GM12878 (cell line): ENCODE measurements around the gene TCF15. TPM values are rescaled to one million over a fixed set of nuclear protein-coding genes. Genes with fewer than 3 reads are reported as not detected.

Experiments used
- BRCA1 ChIP-seq: IDR thresholded peaks from 2 replicates; pipeline ENCODE4 v1.6.1; 2011; ENCODE audit warnings: low read depth, low read length, improper control_type of control experiment
- CBFB ChIP-seq: IDR thresholded peaks from 2 replicates; pipeline ENCODE4 v1.6.1; 2016; ENCODE audit warnings: antibody characterized with exemption, low read depth
- CREM ChIP-seq: IDR thresholded peaks from 2 replicates; pipeline ENCODE4 v1.6.1; 2014; ENCODE audit warnings: antibody characterized with exemption, low read depth
- CTCF ChIP-seq, 3 experiments: IDR thresholded peaks in 2 of 3; conservative IDR thresholded peaks in 1 of 3; 2 replicates each; pipeline ENCODE4 v1.5.1; 2011; ENCODE audit warnings: low read depth in 3 of 3, low read length in 3 of 3, mild to moderate bottlenecking in 3 of 3, control low read depth in 2 of 3, moderate library complexity in 2 of 3, inconsistent platforms in 1 of 3, mixed read lengths in 1 of 3; ENCODE audit not compliant: control insufficient read depth in 2 of 3, insufficient read depth in 1 of 3; ENCODE audit errors: extremely low read depth in 1 of 3
- HCFC1 ChIP-seq: fragments of 150-350 bp; IDR thresholded peaks from 2 replicates; pipeline ENCODE4 v1.6.1; 2014; ENCODE audit warnings: low read length
- HDGF ChIP-seq: fragments of 450-650 bp; IDR thresholded peaks from 2 replicates; pipeline ENCODE4 v1.6.1; 2016; ENCODE audit warnings: antibody characterized with exemption
- IKZF1 ChIP-seq: fragments of 450-650 bp; conservative IDR thresholded peaks from 2 replicates; pipeline ENCODE4 v1.6.1; 2017; ENCODE audit warnings: antibody characterized with exemption, mild to moderate bottlenecking
- KAT2A ChIP-seq: conservative IDR thresholded peaks from 2 replicates; pipeline ENCODE4 v1.6.1; 2011; ENCODE audit warnings: low read depth, low read length; ENCODE audit not compliant: control insufficient read depth
- MAX ChIP-seq: IDR thresholded peaks from 2 replicates; pipeline ENCODE4 v1.6.1; 2012; ENCODE audit warnings: low read depth, low read length, improper control_type of control experiment
- MEF2B ChIP-seq: fragments of 450-650 bp; IDR thresholded peaks from 2 replicates; pipeline ENCODE4 v1.6.1; 2018; ENCODE audit warnings: mild to moderate bottlenecking, moderate library complexity; ENCODE audit not compliant: partially characterized antibody, poor library complexity, severe bottlenecking
- MTA3 ChIP-seq: IDR thresholded peaks from 2 replicates; pipeline ENCODE4 v1.6.1; 2012; ENCODE audit warnings: low read length, inconsistent platforms, borderline replicate concordance
- NFYA ChIP-seq: IDR thresholded peaks from 2 replicates; pipeline ENCODE4 v1.6.1; 2011; ENCODE audit warnings: low read depth, mild to moderate bottlenecking, low read length, improper control_type of control experiment, borderline replicate concordance
- NR2C1 ChIP-seq: fragments of 450-650 bp; IDR thresholded peaks from 2 replicates; pipeline ENCODE4 v1.6.1; 2017; ENCODE audit warnings: antibody characterized with exemption, mild to moderate bottlenecking, moderate library complexity
- POLR2AphosphoS2 ChIP-seq: IDR thresholded peaks from 2 replicates; pipeline ENCODE4 v1.6.1; 2011; ENCODE audit warnings: low read depth, mild to moderate bottlenecking, low read length, improper control_type of control experiment, moderate library complexity
- POLR2AphosphoS5 ChIP-seq: IDR thresholded peaks from 2 replicates; pipeline ENCODE4 v1.6.1; 2011; ENCODE audit warnings: mild to moderate bottlenecking, low read length, inconsistent platforms
- SMAD5 ChIP-seq: IDR thresholded peaks from 2 replicates; pipeline ENCODE4 v1.6.1; 2016; ENCODE audit warnings: antibody characterized with exemption, low read depth
- SPI1 ChIP-seq: IDR thresholded peaks from 2 replicates; pipeline ENCODE4 v1.6.1; 2011; ENCODE audit warnings: low read depth, mild to moderate bottlenecking, low read length, moderate library complexity, borderline replicate concordance; ENCODE audit not compliant: insufficient read depth
- SREBF1 ChIP-seq: IDR thresholded peaks from 2 replicates; pipeline ENCODE4 v1.6.1; 2012; ENCODE audit warnings: mild to moderate bottlenecking, low read length
- TARDBP ChIP-seq: IDR thresholded peaks from 2 replicates; pipeline ENCODE4 v1.6.1; 2016; ENCODE audit warnings: borderline replicate concordance
- TCF7 ChIP-seq: IDR thresholded peaks from 2 replicates; pipeline ENCODE4 v1.6.1; 2014; ENCODE audit warnings: antibody characterized with exemption, borderline replicate concordance
- ZNF217 ChIP-seq: fragments of 450-650 bp; IDR thresholded peaks from 2 replicates; pipeline ENCODE4 v1.6.1; 2017; ENCODE audit warnings: antibody characterized with exemption, mild to moderate bottlenecking
- ZNF24 ChIP-seq: fragments of 450-650 bp; IDR thresholded peaks from 2 replicates; pipeline ENCODE4 v1.6.1; 2017; ENCODE audit warnings: antibody characterized with exemption, mild to moderate bottlenecking
- ZNF384 ChIP-seq: IDR thresholded peaks from 2 replicates; pipeline ENCODE4 v1.6.1; 2012; ENCODE audit warnings: low read depth, mild to moderate bottlenecking, low read length, improper control_type of control experiment, borderline replicate concordance
- ZNF622 ChIP-seq: fragments of 450-650 bp; IDR thresholded peaks from 2 replicates; pipeline ENCODE4 v1.6.1; 2017; ENCODE audit warnings: mild to moderate bottlenecking, inconsistent platforms
- ZSCAN29 ChIP-seq: fragments of 450-650 bp; IDR thresholded peaks from 2 replicates; pipeline ENCODE4 v1.6.1; 2017; ENCODE audit warnings: mild to moderate bottlenecking, moderate library complexity
- polyA plus RNA-seq, 11 experiments: library from polyadenylated mRNA; depleted of rRNA in 4 of 11; unstranded in 6 of 11; stranded (reverse) in 5 of 11; fragments of >200 nt; fragmentation: Nextera tagmentation in 4 of 11; fragmentation: Illumina TruSeq in 1 of 11; extraction: Ambion mirVana in 4 of 11; extraction: Trizol in 1 of 11; gene quantifications; 1 replicate in 1 of 11; 2 replicates in 10 of 11; pipeline versions ENCODE4 v1.2.1 to v1.2.3, GENCODE V29; 2011 to 2016; ENCODE audit warnings: inconsistent platforms in 2 of 11, missing spikeins in 2 of 11, low read depth in 1 of 11
- total RNA-seq, 4 experiments: library from RNA; depleted of rRNA in 3 of 4; stranded (reverse); fragments of >200 nt in 3 of 4; fragmentation: Illumina TruSeq in 1 of 4; extraction: Trizol in 1 of 4; gene quantifications; 2 replicates each; pipeline versions ENCODE4 v1.2.1 to v1.2.3, GENCODE V29; 2013 to 2021
- TF ChIP-seq, protein P1 (sequence below): IDR thresholded peaks from 2 replicates; pipeline ENCODE4 v1.6.1; 2012; ENCODE audit warnings: low read length, inconsistent platforms
- TF ChIP-seq, protein P2 (sequence below): IDR thresholded peaks from 2 replicates; pipeline ENCODE4 v1.6.1; 2011; ENCODE audit warnings: borderline replicate concordance, low read depth, mild to moderate bottlenecking, moderate library complexity, mixed read lengths, low read length; ENCODE audit not compliant: insufficient read depth; ENCODE audit errors: extremely low read length

The TCF15 gene
- total and polyA plus RNA-seq, 10 of the 15 experiments (the other 5 are each of a cell fraction or from before 2014, with no cell fraction given) = 0.08 TPM; not detected in 9

- TF ChIP-seq ZNF24 (no peak), CREM (no peak), ZNF384 (no peak), MTA3 (no peak), SMAD5 (no peak), SREBF1 (no peak), IKZF1 (0 out of 2 replicates have a peak, but pooled peaks have one; percentile 20), NR2C1 (no peak), HCFC1 (no peak), POLR2AphosphoS5 (no peak), CBFB (no peak), ZSCAN29 (no peak), MAX (no peak; the same call in 1 of the 2 replicates), NFYA (no peak), MEF2B (no peak), SPI1 (0 out of 2 replicates have a peak, but pooled peaks have one; percentile 20), ZNF217 (no peak), CTCF (IDR thresholded peaks at IDR 0.05 in 2 of 3, conservative IDR thresholded peaks at IDR 0.05 in 1 of 3; ENCODE audit: control insufficient read depth in 2 of 3, extremely low read depth in 1 of 3, insufficient read depth in 1 of 3, low read depth in 3 of 3, low read length in 3 of 3) (peak; percentile 93 to 99 (median 97)), TARDBP (no peak), ZNF622 (no peak), KAT2A (no peak), TCF7 (no peak), POLR2AphosphoS2 (no peak), BRCA1 (no peak), HDGF (no peak)
- TF ChIP-seq, protein P1, sequence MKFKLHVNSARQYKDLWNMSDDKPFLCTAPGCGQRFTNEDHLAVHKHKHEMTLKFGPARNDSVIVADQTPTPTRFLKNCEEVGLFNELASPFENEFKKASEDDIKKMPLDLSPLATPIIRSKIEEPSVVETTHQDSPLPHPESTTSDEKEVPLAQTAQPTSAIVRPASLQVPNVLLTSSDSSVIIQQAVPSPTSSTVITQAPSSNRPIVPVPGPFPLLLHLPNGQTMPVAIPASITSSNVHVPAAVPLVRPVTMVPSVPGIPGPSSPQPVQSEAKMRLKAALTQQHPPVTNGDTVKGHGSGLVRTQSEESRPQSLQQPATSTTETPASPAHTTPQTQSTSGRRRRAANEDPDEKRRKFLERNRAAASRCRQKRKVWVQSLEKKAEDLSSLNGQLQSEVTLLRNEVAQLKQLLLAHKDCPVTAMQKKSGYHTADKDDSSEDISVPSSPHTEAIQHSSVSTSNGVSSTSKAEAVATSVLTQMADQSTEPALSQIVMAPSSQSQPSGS = no peak
- TF ChIP-seq, protein P2, sequence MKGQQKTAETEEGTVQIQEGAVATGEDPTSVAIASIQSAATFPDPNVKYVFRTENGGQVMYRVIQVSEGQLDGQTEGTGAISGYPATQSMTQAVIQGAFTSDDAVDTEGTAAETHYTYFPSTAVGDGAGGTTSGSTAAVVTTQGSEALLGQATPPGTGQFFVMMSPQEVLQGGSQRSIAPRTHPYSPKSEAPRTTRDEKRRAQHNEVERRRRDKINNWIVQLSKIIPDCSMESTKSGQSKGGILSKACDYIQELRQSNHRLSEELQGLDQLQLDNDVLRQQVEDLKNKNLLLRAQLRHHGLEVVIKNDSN = no peak
These were observed 35.4 kb upstream of the TCF15 start (continued) for GRCh38 chr20:645318-646106.
